WI38 (cell line): ENCODE data around the gene DHRSX.

Source experiments
- H3K4me3 ChIP-seq: 2 replicates; pipeline ENCODE4 v1.5.1; 2011; ENCODE audit warnings: low read depth, mild to moderate bottlenecking, control low read depth, low read length
- TF ChIP-seq, protein P1 (sequence below): IDR thresholded peaks from 2 replicates; pipeline ENCODE4 v1.5.1; 2012; ENCODE audit warnings: low read depth, mild to moderate bottlenecking, control low read depth, low read length

The DHRSX gene

DNA sequence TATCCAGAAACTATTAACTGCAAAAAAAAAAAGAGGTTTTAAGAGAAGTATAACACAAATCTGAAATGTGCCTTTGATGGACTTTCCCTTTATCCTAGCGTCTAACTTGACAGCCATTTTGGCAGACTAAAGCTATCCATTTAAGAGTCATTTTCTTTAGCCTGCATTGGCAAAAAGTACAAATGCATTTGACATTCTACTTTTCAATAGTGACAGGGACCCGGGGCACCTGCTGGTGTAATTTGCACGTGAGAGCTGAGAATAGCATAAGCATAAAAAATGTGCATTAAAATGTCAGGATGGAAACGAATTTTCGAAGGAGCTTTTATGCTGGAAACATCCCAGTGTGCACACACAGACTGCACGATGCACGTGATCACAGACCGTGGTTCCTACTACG is 91.9 kb downstream of the DHRSX start:
- H3K4me3 ChIP-seq, result no peak overlapping the region
- TF ChIP-seq, protein P1, sequence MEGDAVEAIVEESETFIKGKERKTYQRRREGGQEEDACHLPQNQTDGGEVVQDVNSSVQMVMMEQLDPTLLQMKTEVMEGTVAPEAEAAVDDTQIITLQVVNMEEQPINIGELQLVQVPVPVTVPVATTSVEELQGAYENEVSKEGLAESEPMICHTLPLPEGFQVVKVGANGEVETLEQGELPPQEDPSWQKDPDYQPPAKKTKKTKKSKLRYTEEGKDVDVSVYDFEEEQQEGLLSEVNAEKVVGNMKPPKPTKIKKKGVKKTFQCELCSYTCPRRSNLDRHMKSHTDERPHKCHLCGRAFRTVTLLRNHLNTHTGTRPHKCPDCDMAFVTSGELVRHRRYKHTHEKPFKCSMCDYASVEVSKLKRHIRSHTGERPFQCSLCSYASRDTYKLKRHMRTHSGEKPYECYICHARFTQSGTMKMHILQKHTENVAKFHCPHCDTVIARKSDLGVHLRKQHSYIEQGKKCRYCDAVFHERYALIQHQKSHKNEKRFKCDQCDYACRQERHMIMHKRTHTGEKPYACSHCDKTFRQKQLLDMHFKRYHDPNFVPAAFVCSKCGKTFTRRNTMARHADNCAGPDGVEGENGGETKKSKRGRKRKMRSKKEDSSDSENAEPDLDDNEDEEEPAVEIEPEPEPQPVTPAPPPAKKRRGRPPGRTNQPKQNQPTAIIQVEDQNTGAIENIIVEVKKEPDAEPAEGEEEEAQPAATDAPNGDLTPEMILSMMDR, result no peak

DNA sequence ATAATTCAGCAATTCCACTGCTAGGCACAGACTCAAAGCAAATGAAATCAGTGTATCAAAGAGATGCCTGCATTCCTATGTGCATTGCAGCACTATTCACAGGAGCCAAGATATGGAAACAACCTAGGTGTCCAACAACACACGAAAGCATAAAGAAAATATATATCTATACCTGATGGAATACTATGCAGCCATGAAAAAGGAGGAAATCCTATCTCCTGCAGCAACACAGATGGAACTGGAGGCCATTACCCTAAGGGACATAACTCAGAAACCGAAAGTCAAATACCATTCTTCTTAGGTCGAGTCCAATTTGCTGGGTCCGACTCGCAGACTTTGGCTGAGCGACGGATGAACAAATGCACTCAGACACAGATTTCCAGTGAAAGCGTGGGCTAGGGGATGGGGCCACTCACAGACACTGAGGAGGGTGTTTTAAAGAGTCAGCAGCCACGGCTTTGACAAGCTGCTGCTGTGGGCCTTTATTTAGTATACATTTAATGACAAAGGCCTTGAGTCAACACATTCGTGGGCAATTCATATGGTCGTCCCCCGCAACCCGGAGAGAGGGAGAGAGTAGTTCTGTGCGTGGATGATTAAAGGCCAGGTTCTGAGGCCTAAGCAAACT is 93.8 kb downstream of the DHRSX start:
- no peak overlapping the region for H3K4me3 ChIP-seq
- TF ChIP-seq, protein P1, result no peak

DNA sequence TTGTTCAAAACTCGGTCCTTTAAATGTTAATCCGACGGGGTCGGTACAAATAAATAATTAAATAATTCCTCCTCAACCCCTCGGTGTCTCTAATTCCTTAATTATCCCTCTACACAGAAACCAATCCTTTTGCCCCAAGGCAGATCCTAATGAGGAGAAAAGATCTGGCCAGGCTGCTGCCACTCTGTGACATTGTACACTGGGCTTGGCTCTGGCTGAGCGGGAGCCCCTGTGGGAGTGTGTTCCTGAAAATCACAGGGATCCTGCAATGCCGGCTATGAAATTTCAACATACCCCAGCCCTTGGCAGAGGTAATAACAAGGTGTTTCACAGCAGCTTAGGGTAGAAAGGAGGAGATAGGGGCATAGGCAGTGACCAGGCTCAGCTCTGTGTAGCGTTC is 96.0 kb downstream of the DHRSX start:
- TF ChIP-seq, protein P1, result no peak
- no peak overlapping the region for H3K4me3 ChIP-seq

DNA sequence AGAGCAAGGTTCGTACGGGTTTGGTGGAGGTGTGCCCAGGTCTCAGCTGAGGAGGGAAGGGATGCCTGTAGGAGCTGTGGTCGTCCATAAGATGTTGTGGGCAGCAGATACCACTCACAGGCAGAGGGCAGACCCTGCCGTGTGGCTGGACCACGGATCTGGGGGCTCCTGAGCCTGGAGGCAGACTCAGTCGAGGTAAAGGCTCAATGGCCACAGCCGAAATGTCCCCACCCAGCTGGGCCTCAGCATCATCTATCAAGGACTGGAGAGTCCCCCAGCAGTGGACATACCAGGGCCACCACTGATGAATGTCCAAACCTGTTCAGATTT is 98.5 kb downstream of the DHRSX start:
- TF ChIP-seq, protein P1, result no peak
- H3K4me3 ChIP-seq, result no peak overlapping the region

DNA sequence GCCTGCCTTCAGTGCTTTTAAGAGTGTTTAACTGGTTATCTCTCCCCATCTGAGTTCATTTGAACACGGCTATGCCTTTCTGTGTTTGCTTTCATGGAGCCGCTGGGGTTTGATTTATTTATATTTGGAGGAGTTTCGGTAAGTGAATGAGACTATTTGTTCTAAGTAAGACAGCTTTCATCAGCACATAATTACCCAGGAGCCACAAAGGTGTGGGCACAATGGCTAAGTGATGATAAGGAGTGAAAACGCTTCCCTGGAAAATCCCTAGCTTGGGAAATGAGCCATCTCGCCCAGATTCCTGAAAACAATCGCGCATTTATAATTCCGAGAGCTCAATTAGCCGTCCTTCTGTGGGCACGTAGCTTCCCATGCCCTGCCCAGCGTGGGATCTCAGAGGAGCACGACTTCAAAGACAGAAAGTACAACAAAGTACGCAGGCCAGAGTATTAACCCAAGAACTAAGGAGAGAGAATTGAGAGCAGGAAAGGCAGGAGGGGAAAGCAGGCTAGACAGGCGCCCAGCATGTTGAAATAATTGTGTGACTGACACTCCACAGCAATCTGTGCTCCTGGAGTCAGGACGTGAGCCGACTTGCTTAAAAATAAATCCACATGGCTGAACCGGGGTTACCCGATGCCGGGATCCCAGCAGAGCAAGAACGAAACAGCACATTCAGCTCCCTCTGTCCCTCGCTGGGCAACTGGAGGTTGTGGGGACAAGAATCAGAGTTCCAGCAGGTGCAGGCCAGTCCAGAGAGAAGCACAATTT is 99.0 kb downstream of the DHRSX start:
- H3K4me3 ChIP-seq, result no peak overlapping the region
- TF ChIP-seq, protein P1, result no peak

DNA sequence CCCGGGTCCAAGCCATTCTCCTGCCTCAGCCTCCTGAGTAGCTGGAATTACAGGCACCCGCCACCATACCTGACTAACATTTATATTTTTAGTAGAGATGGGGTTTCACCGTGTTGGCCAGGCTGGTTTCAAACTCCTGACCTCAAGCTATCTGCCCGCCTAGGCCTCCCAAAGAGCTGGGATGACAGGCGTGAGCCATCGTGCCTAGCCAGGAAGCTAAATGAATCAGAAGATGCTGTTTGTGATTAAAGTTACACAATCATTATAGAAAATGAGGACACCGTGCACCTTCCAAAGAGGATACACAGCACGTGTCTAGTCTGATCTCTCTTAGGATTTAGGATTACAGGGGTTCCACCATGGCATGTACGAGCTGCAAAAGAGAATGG is 99.6 kb downstream of the DHRSX start:
- no peak overlapping the region for H3K4me3 ChIP-seq
- TF ChIP-seq, protein P1, result no peak

DNA sequence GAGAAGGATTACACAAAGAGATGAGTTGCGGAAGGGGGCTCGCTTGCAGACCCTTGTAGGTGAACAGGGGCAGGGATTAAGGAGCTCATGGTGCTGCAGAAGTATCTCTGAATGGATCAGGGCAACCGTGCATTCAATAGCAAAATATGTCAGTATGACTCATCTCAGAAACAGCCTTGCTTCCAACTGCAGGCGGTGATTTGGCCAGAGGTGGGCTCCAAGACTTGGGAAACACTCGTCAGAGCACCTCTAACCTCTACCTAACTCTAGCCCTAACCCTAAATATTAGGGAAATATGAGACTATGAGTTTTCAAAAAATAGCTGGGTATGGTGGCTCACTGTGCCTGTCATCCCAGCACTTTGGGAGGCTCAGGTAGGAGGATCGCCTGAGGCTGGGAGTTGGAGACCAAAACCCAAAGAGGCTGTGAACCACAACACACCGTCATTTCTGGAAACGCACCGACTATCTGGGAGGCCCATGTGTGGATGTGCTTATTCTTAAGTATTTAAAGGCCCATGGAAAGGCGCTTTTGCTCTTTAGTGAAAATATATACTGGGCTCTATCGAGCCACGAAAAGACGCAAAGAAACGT is 102.6 kb downstream of the DHRSX start:
- H3K4me3 ChIP-seq, result no peak overlapping the region
- TF ChIP-seq, protein P1, result no peak
